Panc1 (cell line): ENCODE measurements around the gene ANO2.

Experiments
- POLR2AphosphoS5 ChIP-seq: IDR thresholded peaks from 2 replicates; pipeline ENCODE4 v1.6.1; 2012; ENCODE audit warnings: mild to moderate bottlenecking, low read depth, low read length, moderate library complexity
- SIN3A ChIP-seq: IDR thresholded peaks from 2 replicates; pipeline ENCODE4 v1.6.1; 2012; ENCODE audit warnings: low read depth, mild to moderate bottlenecking, low read length, moderate library complexity, borderline replicate concordance; ENCODE audit not compliant: insufficient read depth
- TCF7L2 ChIP-seq: IDR thresholded peaks from 2 replicates; pipeline ENCODE4 v1.6.1; 2011; ENCODE audit warnings: mild to moderate bottlenecking, low read depth, low read length, inconsistent platforms
- TF ChIP-seq, protein P1 (sequence below): fragments of 450-650 bp; IDR thresholded peaks from 2 replicates; pipeline ENCODE4 v1.5.1; 2017; ENCODE audit warnings: mild to moderate bottlenecking
- TF ChIP-seq, protein P2 (sequence below), 2 experiments: IDR thresholded peaks; 2 replicates each; pipeline ENCODE4 v1.6.1; 2011 to 2012; ENCODE audit warnings: low read depth in 2 of 2, control low read depth in 1 of 2, low read length in 1 of 2, mild to moderate bottlenecking in 1 of 2, moderate library complexity in 1 of 2; ENCODE audit not compliant: insufficient read depth in 1 of 2

DNA sequence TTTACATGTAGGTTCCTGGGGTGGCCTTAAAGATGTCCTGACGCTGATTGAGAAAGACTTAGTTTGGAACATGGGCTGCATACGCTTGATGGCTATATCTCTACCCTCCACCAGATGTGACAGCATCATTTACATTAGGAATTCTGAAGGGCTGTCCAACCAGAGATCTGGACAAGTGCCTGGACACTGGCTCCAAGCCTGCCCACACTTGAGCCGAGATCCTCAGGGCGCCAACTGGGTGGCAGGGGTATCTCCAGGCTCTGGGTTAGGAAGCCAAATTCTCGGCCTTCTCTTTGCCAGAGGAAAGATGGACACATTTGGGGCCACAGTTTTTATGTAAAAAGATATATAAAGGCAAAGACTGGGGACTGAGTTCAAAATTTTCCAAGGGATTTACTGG is 266.9 kb downstream of the ANO2 start:
- TF ChIP-seq, protein P1, sequence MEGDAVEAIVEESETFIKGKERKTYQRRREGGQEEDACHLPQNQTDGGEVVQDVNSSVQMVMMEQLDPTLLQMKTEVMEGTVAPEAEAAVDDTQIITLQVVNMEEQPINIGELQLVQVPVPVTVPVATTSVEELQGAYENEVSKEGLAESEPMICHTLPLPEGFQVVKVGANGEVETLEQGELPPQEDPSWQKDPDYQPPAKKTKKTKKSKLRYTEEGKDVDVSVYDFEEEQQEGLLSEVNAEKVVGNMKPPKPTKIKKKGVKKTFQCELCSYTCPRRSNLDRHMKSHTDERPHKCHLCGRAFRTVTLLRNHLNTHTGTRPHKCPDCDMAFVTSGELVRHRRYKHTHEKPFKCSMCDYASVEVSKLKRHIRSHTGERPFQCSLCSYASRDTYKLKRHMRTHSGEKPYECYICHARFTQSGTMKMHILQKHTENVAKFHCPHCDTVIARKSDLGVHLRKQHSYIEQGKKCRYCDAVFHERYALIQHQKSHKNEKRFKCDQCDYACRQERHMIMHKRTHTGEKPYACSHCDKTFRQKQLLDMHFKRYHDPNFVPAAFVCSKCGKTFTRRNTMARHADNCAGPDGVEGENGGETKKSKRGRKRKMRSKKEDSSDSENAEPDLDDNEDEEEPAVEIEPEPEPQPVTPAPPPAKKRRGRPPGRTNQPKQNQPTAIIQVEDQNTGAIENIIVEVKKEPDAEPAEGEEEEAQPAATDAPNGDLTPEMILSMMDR = no peak
- TF ChIP-seq POLR2AphosphoS5 (no peak), TCF7L2 (no peak), SIN3A (no peak)
- TF ChIP-seq, protein P2, sequence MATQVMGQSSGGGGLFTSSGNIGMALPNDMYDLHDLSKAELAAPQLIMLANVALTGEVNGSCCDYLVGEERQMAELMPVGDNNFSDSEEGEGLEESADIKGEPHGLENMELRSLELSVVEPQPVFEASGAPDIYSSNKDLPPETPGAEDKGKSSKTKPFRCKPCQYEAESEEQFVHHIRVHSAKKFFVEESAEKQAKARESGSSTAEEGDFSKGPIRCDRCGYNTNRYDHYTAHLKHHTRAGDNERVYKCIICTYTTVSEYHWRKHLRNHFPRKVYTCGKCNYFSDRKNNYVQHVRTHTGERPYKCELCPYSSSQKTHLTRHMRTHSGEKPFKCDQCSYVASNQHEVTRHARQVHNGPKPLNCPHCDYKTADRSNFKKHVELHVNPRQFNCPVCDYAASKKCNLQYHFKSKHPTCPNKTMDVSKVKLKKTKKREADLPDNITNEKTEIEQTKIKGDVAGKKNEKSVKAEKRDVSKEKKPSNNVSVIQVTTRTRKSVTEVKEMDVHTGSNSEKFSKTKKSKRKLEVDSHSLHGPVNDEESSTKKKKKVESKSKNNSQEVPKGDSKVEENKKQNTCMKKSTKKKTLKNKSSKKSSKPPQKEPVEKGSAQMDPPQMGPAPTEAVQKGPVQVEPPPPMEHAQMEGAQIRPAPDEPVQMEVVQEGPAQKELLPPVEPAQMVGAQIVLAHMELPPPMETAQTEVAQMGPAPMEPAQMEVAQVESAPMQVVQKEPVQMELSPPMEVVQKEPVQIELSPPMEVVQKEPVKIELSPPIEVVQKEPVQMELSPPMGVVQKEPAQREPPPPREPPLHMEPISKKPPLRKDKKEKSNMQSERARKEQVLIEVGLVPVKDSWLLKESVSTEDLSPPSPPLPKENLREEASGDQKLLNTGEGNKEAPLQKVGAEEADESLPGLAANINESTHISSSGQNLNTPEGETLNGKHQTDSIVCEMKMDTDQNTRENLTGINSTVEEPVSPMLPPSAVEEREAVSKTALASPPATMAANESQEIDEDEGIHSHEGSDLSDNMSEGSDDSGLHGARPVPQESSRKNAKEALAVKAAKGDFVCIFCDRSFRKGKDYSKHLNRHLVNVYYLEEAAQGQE (IDR thresholded peaks at IDR 0.05; ENCODE audit: insufficient read depth in 1 of 2, low read depth in 2 of 2, low read length in 1 of 2) = no peak
